K562 (cell line): ENCODE data around the gene MEIS2. TPM values are rescaled to one million over a fixed set of nuclear protein-coding genes. Genes with fewer than 3 reads are reported as not detected.

Source experiments
- ATAC-seq: fragments of 200-7000 bp; cut with Tn5 transposase; 3 replicates; pipeline ENCODE4 v1.9.1; 2020; ENCODE audit warnings: moderate library complexity
- BruUV-seq: library from RNA; stranded (reverse); fragments of 400-500 nt; replicated peaks from 2 replicates; lab custom pipeline; 2021; lab: Mats Ljungman, UMichigan
- CTCF ChIA-PET: fragments of 300-600 bp; formaldehyde crosslinking; extraction: SDS; loops from one replicate; lab custom pipeline; 2021; ENCODE audit warnings: low intra/inter-chr PET ratio; lab: Yijun Ruan, JAX
- POLR2A ChIA-PET: fragments of 300-600, 350-650 bp; sonication (Branson Sonifier 250); formaldehyde crosslinking; extraction: SDS; loops from one replicate; lab custom pipeline; 2021; ENCODE audit warnings: antibody characterized with exemption, inconsistent platforms; lab: Yijun Ruan, JAX
- DNase-seq, 4 experiments: peaks; one replicate each; pipeline versions ENCODE4 v3.0.0 to v3.0.0-alpha.2; 2011 to 2018; ENCODE audit warnings: low spot score in 3 of 4, mixed read lengths in 3 of 4; ENCODE audit errors: extremely low read depth in 1 of 4
- FAIRE-seq: peaks from 2 replicates; lab custom pipeline; 2011; peaks lifted over from hg19 to GRCh38; lab: Jason Lieb, UNC
- H2AFZ ChIP-seq: 2 replicates; pipeline ENCODE4 v1.6.0; 2011; ENCODE audit warnings: low read depth, low read length, control low read depth, inconsistent platforms
- H3K27ac ChIP-seq: fragments of 200-600 bp; 3 replicates; pipeline ENCODE4 v1.8.0; 2011; ENCODE audit warnings: low read depth, mild to moderate bottlenecking, control low read depth, inconsistent platforms, low read length, moderate library complexity, mixed read lengths; ENCODE audit errors: extremely low read depth
- H3K27me3 ChIP-seq, 2 experiments: fragments of 300-600 bp in 1 of 2; 2 replicates in 1 of 2; 3 replicates in 1 of 2; pipeline versions ENCODE4 v1.6.0 to v1.8.0; 2011; ENCODE audit warnings: inconsistent platforms in 2 of 2, low read length in 2 of 2, mild to moderate bottlenecking in 1 of 2, mixed read lengths in 1 of 2, moderate library complexity in 1 of 2; ENCODE audit not compliant: control insufficient read depth in 2 of 2, insufficient read depth in 2 of 2
- H3K36me3 ChIP-seq: fragments of 300-600 bp; 3 replicates; pipeline ENCODE4 v1.8.0; 2011; ENCODE audit warnings: mild to moderate bottlenecking, low read length, inconsistent platforms; ENCODE audit not compliant: control insufficient read depth, insufficient read depth
- H3K4me1 ChIP-seq, 2 experiments: fragments of 200-600 bp in 1 of 2; replicated peaks in 1 of 2; 2 replicates in 1 of 2; 3 replicates in 1 of 2; pipeline versions ENCODE4 v1.5.1 to v1.8.0; 2011; ENCODE audit warnings: inconsistent platforms in 2 of 2, low read length in 2 of 2, mild to moderate bottlenecking in 1 of 2, mixed read lengths in 1 of 2, moderate library complexity in 1 of 2; ENCODE audit not compliant: control insufficient read depth in 2 of 2, insufficient read depth in 2 of 2
- H3K4me2 ChIP-seq: 2 replicates; pipeline ENCODE4 v1.6.1; 2011; ENCODE audit warnings: low read length, control low read depth, inconsistent platforms, mixed read lengths; ENCODE audit not compliant: insufficient read depth
- H3K4me3 ChIP-seq: fragments of 200-600 bp; sonication (generic), shearing (Covaris generic); 2 replicates; pipeline ENCODE4 v1.5.1; 2016; ENCODE audit warnings: control low read depth, inconsistent platforms
- H3K79me2 ChIP-seq: fragments of 200-600 bp; 3 replicates; pipeline ENCODE4 v1.8.0; 2011; ENCODE audit warnings: low read length, inconsistent platforms; ENCODE audit not compliant: control insufficient read depth, insufficient read depth
- H3K9ac ChIP-seq, 2 experiments: 2 replicates each; pipeline versions ENCODE4 v1.6.0 to v1.6.1; 2011; ENCODE audit warnings: low read depth in 2 of 2, low read length in 2 of 2, control low read depth in 1 of 2, inconsistent platforms in 1 of 2, mild to moderate bottlenecking in 1 of 2, mixed read lengths in 1 of 2; ENCODE audit not compliant: insufficient read depth in 1 of 2
- H3K9me1 ChIP-seq: one replicate; pipeline ENCODE4 v1.6.0; 2011; ENCODE audit warnings: inconsistent platforms, mild to moderate bottlenecking, low read length, moderate library complexity; ENCODE audit not compliant: control insufficient read depth, insufficient read depth
- H3K9me3 ChIP-seq: replicated peaks from 2 replicates; pipeline ENCODE4 v1.5.1; 2011; ENCODE audit warnings: low read depth, low read length, inconsistent platforms; ENCODE audit not compliant: control insufficient read depth, insufficient read depth
- H4K20me1 ChIP-seq: replicated peaks from 2 replicates; pipeline ENCODE4 v1.6.1; 2011; ENCODE audit warnings: low read length, inconsistent platforms, mixed read lengths; ENCODE audit not compliant: control insufficient read depth, insufficient read depth
- CHAMP1 ChIP-seq: fragments of 450-650 bp; IDR thresholded peaks from 2 replicates; pipeline ENCODE4 v1.6.1; 2016; ENCODE audit warnings: mild to moderate bottlenecking
- GABPB1 ChIP-seq: sonication (generic); formaldehyde crosslinking; IDR thresholded peaks from 2 replicates; pipeline ENCODE4 v1.8.0; 2022; ENCODE audit warnings: mild to moderate bottlenecking, missing genetic modification reagents
- MEF2D ChIP-seq: conservative IDR thresholded peaks from 2 replicates; pipeline ENCODE4 v1.6.1; 2016; ENCODE audit warnings: low read depth, missing genetic modification characterization, missing compliant biosample characterization
- MTA1 ChIP-seq: fragments of 450-650 bp; IDR thresholded peaks from 2 replicates; pipeline ENCODE4 v1.6.1; 2017; ENCODE audit warnings: borderline replicate concordance
- OTX1 ChIP-seq: fragments of 450-650 bp; formaldehyde crosslinking; IDR thresholded peaks from 2 replicates; pipeline ENCODE4 v1.4.0; 2022; ENCODE audit warnings: mild to moderate bottlenecking
- RCOR1 ChIP-seq, 2 experiments: IDR thresholded peaks; 2 replicates each; pipeline ENCODE4 v1.6.1; 2012; ENCODE audit warnings: low read depth in 2 of 2, low read length in 2 of 2, borderline replicate concordance in 1 of 2, improper control_type of control experiment in 1 of 2
- ZBTB2 ChIP-seq: fragments of 450-650 bp; IDR thresholded peaks from 2 replicates; pipeline ENCODE4 v1.6.1; 2016; ENCODE audit warnings: antibody characterized with exemption
- ZBTB7A ChIP-seq: IDR thresholded peaks from 2 replicates; pipeline ENCODE4 v1.6.1; 2011; ENCODE audit warnings: low read depth, mild to moderate bottlenecking, low read length, moderate library complexity, borderline replicate concordance; ENCODE audit not compliant: control insufficient read depth
- ZBTB9 ChIP-seq: fragments of 450-650 bp; formaldehyde crosslinking; IDR thresholded peaks from 2 replicates; pipeline ENCODE4 v1.4.0; 2020; ENCODE audit warnings: mild to moderate bottlenecking, moderate library complexity
- ZC3H4 ChIP-seq: sonication (generic); formaldehyde crosslinking; IDR thresholded peaks from 2 replicates; pipeline ENCODE4 v1.9.0; 2021; ENCODE audit warnings: missing genetic modification reagents, borderline replicate concordance
- ZFP30 ChIP-seq: fragments of 250-450 bp; sonication (Bioruptor Pico); IDR thresholded peaks from 2 replicates; pipeline ENCODE4 v1.8.0; 2022; ENCODE audit warnings: moderate library complexity, mild to moderate bottlenecking, inconsistent platforms, borderline replicate concordance
- WGBS: fragments of 100-300 bp; shearing (Covaris generic); methylation state at CpG from one replicate; pipeline ENCODE4 v1.1.6; 2016; ENCODE audit warnings: low coverage, mixed read lengths; ENCODE audit not compliant: insufficient coverage; ENCODE audit errors: missing lambda C conversion rate; 5-methylcytosine and 5-hydroxymethylcytosine counted together
- in situ Hi-C: fragments of 300-500 bp; cut with MboI; formaldehyde crosslinking; loops from 4 replicates; pipeline ENCODE4 v1.15.0; 2018; ENCODE audit warnings: inconsistent platforms, mixed read lengths
- intact Hi-C: fragments of 100-400 bp; cut with micrococcal nuclease; formaldehyde crosslinking; loops from 2 replicates; pipeline ENCODE4 v1.14.2; 2022
- polyA plus RNA-seq, 8 experiments: library from polyadenylated mRNA; depleted of rRNA in 4 of 8; stranded (reverse) in 5 of 8; unstranded in 3 of 8; fragments of >200 nt; fragmentation: Nextera tagmentation in 2 of 8; fragmentation: Illumina TruSeq in 1 of 8; extraction: Ambion mirVana in 2 of 8; extraction: Trizol in 1 of 8; gene quantifications; 2 replicates each; pipeline versions ENCODE4 v1.2.1 to v1.2.3, GENCODE V29; 2011 to 2014; ENCODE audit warnings: inconsistent platforms in 1 of 8, missing spikeins in 1 of 8
- total RNA-seq, 7 experiments: library from RNA; depleted of rRNA in 6 of 7; stranded (reverse); fragments of >200 nt in 6 of 7; fragmentation: Illumina TruSeq in 2 of 7; extraction: Trizol in 2 of 7; gene quantifications; 2 replicates each; pipeline versions ENCODE4 v1.2.1 to v1.2.3, GENCODE V29; 2011 to 2021; ENCODE audit warnings: low replicate concordance in 1 of 7
- TF ChIP-seq, protein P1 (sequence below): fragments of 450-650 bp; IDR thresholded peaks from 2 replicates; pipeline ENCODE4 v1.7.0; 2016; ENCODE audit warnings: borderline replicate concordance
- TF ChIP-seq, protein P2 (sequence below): fragments of 250-450 bp; sonication (Bioruptor Pico); IDR thresholded peaks from 2 replicates; pipeline ENCODE4 v1.5.0; 2020; ENCODE audit warnings: mild to moderate bottlenecking, borderline replicate concordance

Gene MEIS2
- total and polyA plus RNA-seq, 9 of the 15 experiments (the other 6 are each of a cell fraction or from before 2014, with no cell fraction given) = 7.5 to 64.2 (median 22.3) TPM

DNA sequence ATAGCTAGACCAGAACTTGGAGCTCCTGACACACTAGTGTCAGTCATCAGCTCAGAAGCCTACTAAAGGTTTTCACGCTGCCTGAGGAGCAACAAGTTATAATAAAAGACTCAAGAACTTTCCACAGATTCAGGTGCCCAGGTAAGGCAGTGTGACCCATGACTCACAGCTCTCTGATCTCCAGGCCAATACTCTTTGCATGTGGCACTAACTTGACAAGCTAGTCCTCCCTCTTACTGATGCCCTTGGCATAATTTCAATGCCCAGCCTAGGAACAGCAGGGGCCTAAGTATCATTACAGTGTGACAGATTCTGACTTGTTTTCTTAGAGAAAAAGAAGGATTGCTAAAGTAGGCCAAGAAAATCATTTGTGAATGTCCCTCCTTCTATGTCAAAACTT is 38.4 kb downstream of the MEIS2 start:
- whole genome bisulfite sequencing = 93% methylated on average over 1 of the region's 1 CpG
- Histone ChIP-seq H3K9me1 (no peaks in the 10 kb centered on the region), H3K27ac (no peak overlapping the region), H3K9ac (no peak overlapping the region), H3K4me3 (no peak overlapping the region), H4K20me1 (no peaks in the 10 kb centered on the region), H3K27me3 (no peaks in the 10 kb centered on the region), H3K4me2 (no peak overlapping the region), H3K9me3 (no peaks in the 10 kb centered on the region), H2AFZ (no peak overlapping the region), H3K36me3 (peaks cover 51% of the 10 kb centered on the region; the same call in 2 of the 3 replicates), H3K79me2 (no peaks in the 10 kb centered on the region), H3K4me1 (peaks cover 0 to 18% of the 10 kb centered on the region in 2 experiments; a peak in 3 of 5 replicates)
- no peak for FAIRE-seq
- no peak for ATAC-seq
- ChIA-PET POLR2A (interaction anchor here (0.7 to 1.1 kb wide), 3 partner anchors 15 to 34 kb away, joined by 3 read pairs; no protein-coding TSS in a partner anchor), CTCF (no interaction called here)
- in situ Hi-C loops = no loop called here
- no TSS peak for BruUV-seq
- no peak for DNase-seq
- intact Hi-C loops = no loop called here
- TF ChIP-seq MEF2D (tag) = no peak
- no peak for TF ChIP-seq ZBTB9 (CRISPR knock-in tag)
- TF ChIP-seq RCOR1 (IDR thresholded peaks at IDR 0.05; ENCODE audit: borderline replicate concordance in 1 of 2, low read depth in 2 of 2, low read length in 2 of 2) = no peak
- TF ChIP-seq GABPB1 (CRISPR knock-in tag) = no peak
- TF ChIP-seq ZFP30 (CRISPR knock-in tag) = no peak
- TF ChIP-seq ZBTB2 = no peak
- TF ChIP-seq, protein P1, sequence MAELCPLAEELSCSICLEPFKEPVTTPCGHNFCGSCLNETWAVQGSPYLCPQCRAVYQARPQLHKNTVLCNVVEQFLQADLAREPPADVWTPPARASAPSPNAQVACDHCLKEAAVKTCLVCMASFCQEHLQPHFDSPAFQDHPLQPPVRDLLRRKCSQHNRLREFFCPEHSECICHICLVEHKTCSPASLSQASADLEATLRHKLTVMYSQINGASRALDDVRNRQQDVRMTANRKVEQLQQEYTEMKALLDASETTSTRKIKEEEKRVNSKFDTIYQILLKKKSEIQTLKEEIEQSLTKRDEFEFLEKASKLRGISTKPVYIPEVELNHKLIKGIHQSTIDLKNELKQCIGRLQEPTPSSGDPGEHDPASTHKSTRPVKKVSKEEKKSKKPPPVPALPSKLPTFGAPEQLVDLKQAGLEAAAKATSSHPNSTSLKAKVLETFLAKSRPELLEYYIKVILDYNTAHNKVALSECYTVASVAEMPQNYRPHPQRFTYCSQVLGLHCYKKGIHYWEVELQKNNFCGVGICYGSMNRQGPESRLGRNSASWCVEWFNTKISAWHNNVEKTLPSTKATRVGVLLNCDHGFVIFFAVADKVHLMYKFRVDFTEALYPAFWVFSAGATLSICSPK = no peak
- TF ChIP-seq CHAMP1 = no peak
- TF ChIP-seq ZC3H4 (CRISPR knock-in tag) = no peak
- no peak for TF ChIP-seq ZBTB7A
- TF ChIP-seq OTX1 (CRISPR knock-in tag) = no peak
- no peak for TF ChIP-seq MTA1
- TF ChIP-seq, protein P2, sequence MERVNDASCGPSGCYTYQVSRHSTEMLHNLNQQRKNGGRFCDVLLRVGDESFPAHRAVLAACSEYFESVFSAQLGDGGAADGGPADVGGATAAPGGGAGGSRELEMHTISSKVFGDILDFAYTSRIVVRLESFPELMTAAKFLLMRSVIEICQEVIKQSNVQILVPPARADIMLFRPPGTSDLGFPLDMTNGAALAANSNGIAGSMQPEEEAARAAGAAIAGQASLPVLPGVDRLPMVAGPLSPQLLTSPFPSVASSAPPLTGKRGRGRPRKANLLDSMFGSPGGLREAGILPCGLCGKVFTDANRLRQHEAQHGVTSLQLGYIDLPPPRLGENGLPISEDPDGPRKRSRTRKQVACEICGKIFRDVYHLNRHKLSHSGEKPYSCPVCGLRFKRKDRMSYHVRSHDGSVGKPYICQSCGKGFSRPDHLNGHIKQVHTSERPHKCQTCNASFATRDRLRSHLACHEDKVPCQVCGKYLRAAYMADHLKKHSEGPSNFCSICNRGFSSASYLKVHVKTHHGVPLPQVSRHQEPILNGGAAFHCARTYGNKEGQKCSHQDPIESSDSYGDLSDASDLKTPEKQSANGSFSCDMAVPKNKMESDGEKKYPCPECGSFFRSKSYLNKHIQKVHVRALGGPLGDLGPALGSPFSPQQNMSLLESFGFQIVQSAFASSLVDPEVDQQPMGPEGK (CRISPR knock-in tag) = no peak
